ENCODE results near the gene MAPK10.

MAPK10 gene

DNA sequence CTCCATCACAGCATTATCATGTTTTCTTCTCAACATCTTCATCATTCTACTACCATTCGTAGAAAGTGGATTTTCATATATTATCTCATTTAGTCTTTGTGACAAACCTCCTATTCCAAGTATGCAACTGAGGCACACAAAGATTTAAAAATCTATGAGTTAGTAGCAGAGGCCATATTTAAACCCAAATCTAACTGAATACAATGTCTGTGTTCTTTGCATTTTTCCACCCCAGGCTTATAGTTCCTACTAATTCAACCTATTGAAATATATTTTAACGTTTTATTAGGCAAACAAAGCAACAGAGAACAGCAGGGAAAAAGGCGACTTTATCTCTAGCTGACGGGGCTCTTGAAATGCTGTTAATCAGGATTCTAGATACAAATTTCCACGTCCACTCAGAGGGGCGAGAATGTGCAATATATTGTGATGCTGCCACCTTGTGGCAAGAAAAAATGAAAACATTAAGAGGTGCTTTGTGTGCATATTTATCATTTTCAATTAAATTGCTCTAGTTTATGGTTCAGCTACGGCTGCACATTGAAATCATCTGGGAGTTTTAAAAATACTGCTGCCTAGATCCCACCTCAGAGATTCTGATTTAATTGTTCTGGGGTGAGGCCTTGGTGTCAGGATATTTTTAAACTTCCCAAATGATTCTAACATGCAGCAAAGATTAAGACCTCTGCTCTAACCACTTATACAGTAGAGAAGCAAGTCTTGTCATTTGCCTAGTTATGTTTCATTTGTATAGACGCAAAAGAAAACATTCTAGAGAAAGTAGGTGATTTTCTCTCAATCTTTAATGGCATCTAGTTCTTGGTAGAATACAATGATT, 315.9 kb downstream of the MAPK10 start:
- DNase-seq (ENCODE audit: low read depth) = peak; percentile 73
- H3K4me3 ChIP-seq (ENCODE audit: control insufficient read depth, low read depth, low read length) = no peak overlapping the region
- peak; percentile 63 for TF ChIP-seq CTCF (conservative IDR thresholded peaks at IDR 0.05; ENCODE audit: control insufficient read depth, insufficient read depth, low read depth, low read length)

- DNase-seq (ENCODE audit: low read depth) = no peak
- TF ChIP-seq CTCF (conservative IDR thresholded peaks at IDR 0.05; ENCODE audit: control insufficient read depth, insufficient read depth, low read depth, low read length) = no peak
- no peak overlapping the region for H3K4me3 ChIP-seq (ENCODE audit: control insufficient read depth, low read depth, low read length)
Measured at GRCh38 chr4:86038037-86038436, 321.8 kb downstream of the MAPK10 start.

DNA sequence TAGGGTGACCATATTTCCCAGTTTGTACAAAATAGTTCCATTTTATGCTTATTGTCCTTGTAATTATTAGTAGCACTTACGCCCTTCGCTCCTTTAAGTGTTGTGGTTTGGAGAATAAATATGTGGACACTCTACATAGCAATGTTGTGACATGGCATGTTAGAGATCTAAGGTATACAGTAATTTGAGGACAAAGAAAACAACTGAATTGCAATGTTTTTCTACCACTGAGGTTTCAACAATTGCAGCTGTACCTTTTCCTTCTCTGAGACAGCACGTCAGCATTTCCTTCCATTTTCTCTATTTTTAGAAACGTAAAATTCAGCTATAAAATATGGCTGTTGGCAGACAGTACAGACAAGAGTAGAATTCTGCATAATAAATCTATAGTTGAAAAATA, 323.1 kb downstream of the MAPK10 start:
- no peak for TF ChIP-seq CTCF (conservative IDR thresholded peaks at IDR 0.05; ENCODE audit: control insufficient read depth, insufficient read depth, low read depth, low read length)

GRCh38 chr4:86035688-86036087, 324.2 kb downstream of the MAPK10 start:
- no peak overlapping the region for H3K4me3 ChIP-seq (ENCODE audit: control insufficient read depth, low read depth, low read length)
- peak; percentile 39 for DNase-seq (ENCODE audit: low read depth)
- TF ChIP-seq CTCF (conservative IDR thresholded peaks at IDR 0.05; ENCODE audit: control insufficient read depth, insufficient read depth, low read depth, low read length) = no peak

More for the DNA sequence above, 323.1 kb downstream of the MAPK10 start:
- no peak overlapping the region for H3K4me3 ChIP-seq (ENCODE audit: control insufficient read depth, low read depth, low read length)
- DNase-seq (ENCODE audit: low read depth) = peak; percentile 41

DNA sequence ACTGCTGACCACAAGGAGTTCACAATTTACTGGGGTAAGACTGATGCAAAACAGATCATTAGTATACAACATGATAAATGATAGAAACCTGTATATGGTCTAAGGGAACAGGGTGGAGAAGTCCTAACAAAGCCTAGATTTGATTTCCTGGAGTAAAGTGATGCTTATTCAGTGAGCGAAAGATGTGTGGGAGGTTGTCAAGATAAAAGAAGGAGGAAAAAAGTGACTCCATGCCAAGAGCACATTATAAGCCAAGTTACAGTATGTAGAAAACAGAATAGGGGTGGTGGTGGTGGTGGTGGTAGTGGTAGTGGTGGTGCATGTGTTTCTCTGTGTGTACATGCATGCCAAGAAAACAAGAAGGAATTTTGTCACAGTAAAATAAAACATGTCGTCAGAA, 325.2 kb downstream of the MAPK10 start:
- TF ChIP-seq CTCF (conservative IDR thresholded peaks at IDR 0.05; ENCODE audit: control insufficient read depth, insufficient read depth, low read depth, low read length) = no peak
- no peak for DNase-seq (ENCODE audit: low read depth)

GRCh38 chr4:86033171-86033570, 326.7 kb downstream of the MAPK10 start:
- DNase-seq (ENCODE audit: low read depth) = peak; percentile 92
- no peak for TF ChIP-seq CTCF (conservative IDR thresholded peaks at IDR 0.05; ENCODE audit: control insufficient read depth, insufficient read depth, low read depth, low read length)
- no peak overlapping the region for H3K4me3 ChIP-seq (ENCODE audit: control insufficient read depth, low read depth, low read length)

More for the DNA sequence above, 325.2 kb downstream of the MAPK10 start:
- H3K4me3 ChIP-seq (ENCODE audit: control insufficient read depth, low read depth, low read length) = no peak overlapping the region
